Testis (tissue), 3 donors: ENCODE results near the gene ARID1B. TPM values are rescaled to one million over a fixed set of nuclear protein-coding genes. Genes with fewer than 3 reads are reported as not detected.

Source experiments
- DNase-seq: peaks from one replicate; pipeline ENCODE4 v3.0.0-alpha.2; 2019
- H3K27ac ChIP-seq, 2 donors: fragments of 200-600 bp; sonication (generic); one replicate each; pipeline ENCODE4 v1.5.1; 2019
- H3K27me3 ChIP-seq: fragments of 200-600 bp; sonication (generic); one replicate; pipeline ENCODE4 v1.5.1; 2019
- H3K36me3 ChIP-seq: fragments of 200-600 bp; sonication (generic); one replicate; pipeline ENCODE4 v1.5.1; 2017; ENCODE audit warnings: low read depth; ENCODE audit errors: missing control alignments
- H3K4me1 ChIP-seq: fragments of 200-600 bp; sonication (generic); one replicate; pipeline ENCODE4 v1.5.1; 2019
- H3K4me3 ChIP-seq, 2 donors: fragments of 200-600 bp; sonication (generic); one replicate each; pipeline ENCODE4 v1.5.1; 2017 to 2019
- H3K9me3 ChIP-seq: fragments of 200-600 bp; sonication (generic); one replicate; pipeline ENCODE4 v1.5.1; 2017
- CTCF ChIP-seq, 3 experiments: fragments of 450-650 bp in 2 of 3; fragments of 200-600 bp in 1 of 3; sonication (generic) in 1 of 3; IDR thresholded peaks; one replicate each; pipeline ENCODE4 v1.5.1; 2016 to 2019; ENCODE audit warnings: antibody characterized with exemption in 3 of 3, mild to moderate bottlenecking in 2 of 3, moderate library complexity in 1 of 3
- POLR2A ChIP-seq: fragments of 450-650 bp; IDR thresholded peaks from one replicate; pipeline ENCODE4 v1.6.1; 2017; ENCODE audit warnings: antibody characterized with exemption, mild to moderate bottlenecking, moderate library complexity
- WGBS, 2 donors: methylation state at CpG; one replicate each; pipeline ENCODE4 v1.1.5; 2018; 5-methylcytosine and 5-hydroxymethylcytosine counted together
- intact Hi-C: fragments of 100-400 bp; cut with DNase I; formaldehyde crosslinking; loops from one replicate; pipeline ENCODE4 v1.15.1; 2023; ENCODE audit warnings: low total_unique reads
- polyA plus RNA-seq: library from polyadenylated mRNA; stranded (reverse); fragments of 350-450 nt; fragmentation: Illumina TruSeq; extraction: RNeasy Lipid Tissue Mini Kit (QIAGEN cat#74804); gene quantifications from one replicate; pipeline ENCODE4 v1.2.3, GENCODE V29; 2014; ENCODE audit warnings: low read depth, low replicate concordance; ENCODE audit not compliant: insufficient read depth
- total RNA-seq, 2 donors: library from RNA; depleted of rRNA; stranded (reverse); fragments of >200 nt; gene quantifications; one replicate each; pipeline ENCODE4 v1.2.3, GENCODE V29; 2016

Gene ARID1B
- total and polyA plus RNA-seq, 3 donors from 2014 or later: 26.2 to 126 (median 103) TPM

DNA sequence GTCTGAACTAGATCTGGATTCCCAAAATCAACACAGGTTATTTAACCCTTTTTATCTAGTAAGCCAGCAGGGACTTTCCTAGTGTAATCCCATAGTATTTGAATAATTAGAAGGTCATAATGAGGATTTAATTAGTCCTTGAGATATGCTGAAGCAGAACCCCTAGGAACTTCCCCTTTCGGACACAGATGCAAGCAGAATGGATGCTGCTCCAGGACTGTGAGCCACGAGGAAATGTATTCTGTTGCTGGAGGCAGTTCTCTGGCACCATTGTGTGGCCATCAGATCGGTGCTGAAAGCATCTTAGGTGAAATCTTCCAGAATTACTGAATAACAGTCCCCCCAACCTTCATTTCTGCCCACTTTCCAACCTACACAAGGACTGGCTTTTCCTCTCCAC lies 339.2 kb downstream of the ARID1B start:
- no peak for DNase-seq
- intact Hi-C loops: no loop called here
- no peak for TF ChIP-seq POLR2A
- no peak for TF ChIP-seq CTCF (IDR thresholded peaks at IDR 0.05)
- 80 to 82% methylated on average over 3 of the region's 3 CpGs for WGBS, 2 donors
- Histone ChIP-seq H3K9me3 (no peaks in the 10 kb centered on the region), H3K27me3 (no peaks in the 10 kb centered on the region), H3K4me3 (no peak overlapping the region), H3K4me1 (no peaks in the 10 kb centered on the region), H3K27ac (no peak overlapping the region), H3K36me3 (no peaks in the 10 kb centered on the region)

DNA sequence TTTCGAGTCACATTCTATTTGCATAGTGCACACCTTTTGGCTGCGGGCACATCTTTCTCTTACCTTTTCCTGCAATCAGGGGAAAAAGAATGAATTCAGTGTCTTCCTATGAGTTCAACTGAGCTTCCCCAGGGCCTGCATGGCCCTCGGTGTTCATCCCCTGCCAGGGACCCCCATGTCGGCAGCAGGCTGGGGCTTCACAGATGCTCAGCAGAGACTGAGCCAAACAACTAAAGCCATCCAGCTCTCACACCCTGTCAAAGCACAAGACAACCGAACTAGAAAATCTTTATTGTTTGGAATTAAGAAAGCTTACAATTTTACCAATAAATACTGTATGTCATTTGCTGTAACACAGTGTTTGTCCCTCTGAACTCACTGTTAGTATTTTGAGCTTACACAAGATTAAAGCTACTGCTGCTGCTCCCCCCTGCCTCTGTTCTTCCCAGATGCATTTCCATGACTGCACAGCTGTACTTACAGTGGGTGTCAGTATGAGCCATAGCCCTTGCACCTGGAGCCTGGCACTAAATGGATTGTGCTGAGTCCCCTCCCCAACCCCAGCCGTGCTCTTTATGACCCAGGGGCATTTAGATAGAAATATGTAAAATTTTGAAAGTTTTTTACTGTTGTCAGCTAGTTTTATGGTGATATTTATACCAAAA lies 340.4 kb downstream of the ARID1B start:
- no peaks in the 10 kb centered on the region for H3K36me3 ChIP-seq
- DNase-seq: no peak
- no peaks in the 10 kb centered on the region for H3K27me3 ChIP-seq
- WGBS, 2 donors: 85 to 87% methylated on average over 6 of the region's 6 CpGs
- H3K4me3 ChIP-seq: no peak overlapping the region
- no peaks in the 10 kb centered on the region for H3K4me1 ChIP-seq
- no peak for TF ChIP-seq POLR2A
- H3K27ac ChIP-seq: no peak overlapping the region
- no peaks in the 10 kb centered on the region for H3K9me3 ChIP-seq
- intact Hi-C loops: no loop called here

DNA sequence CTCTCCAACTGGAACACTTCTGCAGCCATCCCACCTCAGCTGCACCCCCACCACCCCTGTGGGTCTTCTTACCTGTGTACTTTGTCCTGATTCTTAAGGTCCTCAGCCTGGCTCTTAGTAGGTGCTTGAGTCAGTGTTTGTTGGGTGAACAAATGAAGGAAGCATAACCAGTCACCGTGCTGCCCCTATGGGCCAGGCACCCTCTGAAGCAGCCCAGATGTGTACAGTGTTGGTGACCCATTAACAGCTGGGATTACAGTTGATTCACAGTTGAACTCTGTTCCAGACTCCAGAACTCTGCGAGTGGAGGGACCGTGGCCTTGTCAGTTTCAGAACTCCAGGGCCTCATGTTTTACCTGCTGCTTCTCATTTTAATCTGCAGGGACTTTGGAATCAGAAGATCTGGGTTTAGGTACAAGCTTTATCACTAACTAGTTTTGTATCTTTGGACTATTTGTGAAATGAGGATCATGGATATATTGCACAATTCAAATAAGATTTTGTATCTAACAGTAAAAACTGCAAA lies 342.4 kb downstream of the ARID1B start:
- DNase-seq: no peak
- TF ChIP-seq POLR2A (no peak), CTCF (IDR thresholded peaks at IDR 0.05) (no peak)
- Histone ChIP-seq H3K36me3 (no peaks in the 10 kb centered on the region), H3K9me3 (no peaks in the 10 kb centered on the region), H3K4me1 (no peaks in the 10 kb centered on the region), H3K27ac (no peak overlapping the region), H3K27me3 (no peaks in the 10 kb centered on the region), H3K4me3 (no peak overlapping the region)
- WGBS, 2 donors: 88 to 92% methylated on average over 3 of the region's 3 CpGs
- intact Hi-C loops: no loop called here

GRCh38 chr6:157120534-157121232 lies 343.5 kb downstream of the ARID1B start:
- DNase-seq: no peak
- no peaks in the 10 kb centered on the region for H3K4me1 ChIP-seq
- intact Hi-C loops: no loop called here
- 84 to 89% methylated on average over 10 of the region's 10 CpGs for WGBS, 2 donors
- no peak overlapping the region for H3K27ac ChIP-seq
- no peaks in the 10 kb centered on the region for H3K27me3 ChIP-seq
- no peak overlapping the region for H3K4me3 ChIP-seq
- TF ChIP-seq CTCF (IDR thresholded peaks at IDR 0.05) (no peak), POLR2A (no peak)
- H3K9me3 ChIP-seq: no peaks in the 10 kb centered on the region
- no peaks in the 10 kb centered on the region for H3K36me3 ChIP-seq

GRCh38 chr6:157121897-157122296 lies 344.7 kb downstream of the ARID1B start:
- TF ChIP-seq POLR2A (no peak), CTCF (IDR thresholded peaks at IDR 0.05) (no peak)
- Histone ChIP-seq H3K27me3 (no peaks in the 10 kb centered on the region), H3K9me3 (no peaks in the 10 kb centered on the region), H3K4me3 (no peak overlapping the region), H3K27ac (no peak overlapping the region), H3K4me1 (no peaks in the 10 kb centered on the region), H3K36me3 (no peaks in the 10 kb centered on the region)
- no peak for DNase-seq
- WGBS, 2 donors: 95 to 98% methylated on average over 6 of the region's 6 CpGs
- intact Hi-C loops: no loop called here
